ENCODE results near the gene PDE9A.

DNA sequence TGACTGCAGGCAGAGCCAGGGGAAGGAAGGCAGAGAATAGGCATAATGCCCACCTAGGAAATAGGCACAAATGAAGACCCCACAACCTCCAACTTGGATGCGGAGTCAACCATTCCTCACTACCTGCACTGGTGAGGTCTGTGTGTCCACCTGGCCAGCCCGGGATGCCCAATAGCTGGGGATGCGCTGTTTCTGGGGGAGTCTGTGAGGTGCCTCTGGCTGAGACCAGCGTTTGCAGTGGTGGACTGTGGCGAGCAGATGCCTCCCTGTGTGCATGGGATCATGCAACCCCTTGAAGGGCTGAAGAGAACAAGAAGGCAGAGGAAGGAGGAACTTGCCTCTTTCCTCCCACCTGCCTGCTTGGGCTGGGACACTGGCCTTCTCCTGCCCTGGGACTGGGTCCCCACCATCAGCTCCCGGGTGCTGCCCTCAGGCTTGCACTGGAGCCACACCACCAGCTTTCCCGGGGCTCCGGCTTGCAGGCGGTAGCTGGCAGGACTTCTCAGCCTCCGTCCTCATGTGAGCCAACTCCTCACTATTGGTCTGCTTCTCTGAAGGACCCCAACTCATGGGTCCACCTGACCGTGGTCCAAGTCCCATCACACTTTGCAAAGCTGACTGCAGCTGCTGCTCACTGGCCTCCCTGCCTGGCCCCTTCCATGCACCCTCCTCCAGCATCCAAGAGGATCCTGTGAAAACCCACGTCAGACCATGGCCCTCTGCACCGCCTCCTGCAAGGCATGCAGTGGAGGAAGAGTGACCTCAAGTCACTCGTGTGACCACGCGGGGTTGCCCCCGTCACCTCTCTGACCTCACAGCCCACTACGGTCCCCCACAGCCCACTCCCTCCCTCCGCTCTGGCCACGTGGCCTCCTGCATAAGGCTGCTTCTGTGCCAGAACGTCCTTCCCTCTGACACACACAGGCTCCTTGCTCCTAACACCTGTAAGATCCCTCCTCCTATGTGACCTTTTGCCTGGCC is 2.7 kb upstream of the PDE9A start:
- TF ChIP-seq, protein P1, sequence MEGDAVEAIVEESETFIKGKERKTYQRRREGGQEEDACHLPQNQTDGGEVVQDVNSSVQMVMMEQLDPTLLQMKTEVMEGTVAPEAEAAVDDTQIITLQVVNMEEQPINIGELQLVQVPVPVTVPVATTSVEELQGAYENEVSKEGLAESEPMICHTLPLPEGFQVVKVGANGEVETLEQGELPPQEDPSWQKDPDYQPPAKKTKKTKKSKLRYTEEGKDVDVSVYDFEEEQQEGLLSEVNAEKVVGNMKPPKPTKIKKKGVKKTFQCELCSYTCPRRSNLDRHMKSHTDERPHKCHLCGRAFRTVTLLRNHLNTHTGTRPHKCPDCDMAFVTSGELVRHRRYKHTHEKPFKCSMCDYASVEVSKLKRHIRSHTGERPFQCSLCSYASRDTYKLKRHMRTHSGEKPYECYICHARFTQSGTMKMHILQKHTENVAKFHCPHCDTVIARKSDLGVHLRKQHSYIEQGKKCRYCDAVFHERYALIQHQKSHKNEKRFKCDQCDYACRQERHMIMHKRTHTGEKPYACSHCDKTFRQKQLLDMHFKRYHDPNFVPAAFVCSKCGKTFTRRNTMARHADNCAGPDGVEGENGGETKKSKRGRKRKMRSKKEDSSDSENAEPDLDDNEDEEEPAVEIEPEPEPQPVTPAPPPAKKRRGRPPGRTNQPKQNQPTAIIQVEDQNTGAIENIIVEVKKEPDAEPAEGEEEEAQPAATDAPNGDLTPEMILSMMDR (conservative IDR thresholded peaks at IDR 0.05): no peak
- no peak for TF ChIP-seq EZH2 (IDR thresholded peaks at IDR 0.05; ENCODE audit: low read depth)
